NB4 (cell line): ENCODE measurements around the gene DPEP2.

ENCODE experiments used
- CTCF ChIP-seq: IDR thresholded peaks from one replicate; pipeline ENCODE4 v1.5.1; 2012; ENCODE audit warnings: low read depth, low read length
- MYC ChIP-seq: IDR thresholded peaks from 2 replicates; pipeline ENCODE4 v1.6.1; 2011; ENCODE audit warnings: low read depth, low read length
- POLR2A ChIP-seq: IDR thresholded peaks from 2 replicates; pipeline ENCODE4 v1.6.1; 2011; ENCODE audit warnings: mild to moderate bottlenecking; ENCODE audit not compliant: insufficient read length; ENCODE audit errors: extremely low read depth

- TF ChIP-seq POLR2A, result no peak
- no peak for TF ChIP-seq CTCF
- TF ChIP-seq MYC, result no peak
Observed at GRCh38 chr16:67992661-67993206, 6.5 kb downstream of the DPEP2 start.
